GM12865 (cell line): Measurements from ENCODE around the gene MVP.
"Not testable (repeated sequence)": the region's sequence is repeated elsewhere in the genome, so short reads cannot be mapped to it uniquely, and the experiment has no call there.

Experiments used
- DNase-seq: peaks from one replicate; pipeline ENCODE4 v3.0.0; 2010; ENCODE audit warnings: low read depth
- H3K4me3 ChIP-seq: 2 replicates; pipeline ENCODE4 v1.5.1; 2011; ENCODE audit warnings: mild to moderate bottlenecking, low read depth, low read length, control low read depth
- CTCF ChIP-seq: IDR thresholded peaks from 2 replicates; pipeline ENCODE4 v1.5.1; 2011; ENCODE audit warnings: low read length, control low read depth, low read depth, inconsistent platforms; ENCODE audit not compliant: insufficient read depth; ENCODE audit errors: missing control alignments

The MVP gene

GRCh38 chr16:29784157-29784556 lies 36.1 kb upstream of the MVP start:
- peak; percentile 41 for DNase-seq
- no peak overlapping the region for H3K4me3 ChIP-seq
- no peak for TF ChIP-seq CTCF

- peak; percentile 94 for TF ChIP-seq CTCF
- peak; percentile 78 for DNase-seq
- H3K4me3 ChIP-seq: peak overlapping the region; percentile 47
Measured at GRCh38 chr16:29784901-29785500, 35.3 kb upstream of the MVP start.

GRCh38 chr16:29787155-29787554 lies 33.1 kb upstream of the MVP start:
- H3K4me3 ChIP-seq, DNase-seq: not testable (repeated sequence)

GRCh38 chr16:29789775-29790182 lies 30.5 kb upstream of the MVP start:
- DNase-seq: peak; percentile 49
- peak overlapping the region; percentile 63 for H3K4me3 ChIP-seq
- TF ChIP-seq CTCF: no peak

GRCh38 chr16:29790183-29790948 lies 29.9 kb upstream of the MVP start, which contains the start of gene KIF22:
KIF22 (plus strand) TSS chr16:29790751; CDS start chr16:29790760, 9 bp downstream.
- peak within 1 kb of the TSS; percentile 90 for H3K4me3 ChIP-seq
- TF ChIP-seq CTCF: peak; percentile 90
- DNase-seq: peak; percentile 100

GRCh38 chr16:29790949-29791844 lies 29.1 kb upstream of the MVP start:
- no peak for TF ChIP-seq CTCF
- DNase-seq: no peak
- H3K4me3 ChIP-seq: peak overlapping the region; percentile 90
